ENCODE measurements around the gene ZFAND2A.

ZFAND2A gene

DNA sequence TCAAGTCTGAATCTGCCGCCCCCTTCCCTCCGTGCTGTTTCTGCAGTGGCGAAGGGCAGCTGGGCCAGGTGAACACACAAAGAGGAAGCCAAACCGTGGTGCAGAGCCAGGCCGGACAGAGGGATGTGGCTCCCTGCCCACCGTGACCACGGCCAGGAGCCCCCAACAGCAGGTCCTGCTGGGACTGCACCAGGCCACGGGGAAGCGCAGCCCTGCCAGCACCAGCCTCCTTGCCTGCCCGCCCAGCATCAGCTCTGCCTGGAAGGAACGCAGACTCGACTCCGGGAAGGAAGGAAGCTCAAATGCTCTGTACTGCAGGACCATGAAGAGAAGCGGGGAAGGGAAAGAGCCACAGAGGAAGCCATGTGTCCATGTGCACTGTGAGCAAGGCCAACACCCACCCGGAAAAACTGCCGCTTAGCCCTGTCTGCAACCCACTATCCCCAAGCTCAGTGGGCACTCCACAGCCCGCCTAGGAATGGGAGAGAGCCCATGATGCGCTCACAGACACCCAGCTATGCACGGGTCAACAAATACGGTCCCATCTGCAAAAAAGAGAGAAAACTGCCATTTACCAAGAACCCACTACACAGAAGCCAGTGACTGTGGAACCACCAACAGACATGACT lies 53.1 kb downstream of the ZFAND2A start:
- DNase-seq (ENCODE audit: low read depth): no peak

DNA sequence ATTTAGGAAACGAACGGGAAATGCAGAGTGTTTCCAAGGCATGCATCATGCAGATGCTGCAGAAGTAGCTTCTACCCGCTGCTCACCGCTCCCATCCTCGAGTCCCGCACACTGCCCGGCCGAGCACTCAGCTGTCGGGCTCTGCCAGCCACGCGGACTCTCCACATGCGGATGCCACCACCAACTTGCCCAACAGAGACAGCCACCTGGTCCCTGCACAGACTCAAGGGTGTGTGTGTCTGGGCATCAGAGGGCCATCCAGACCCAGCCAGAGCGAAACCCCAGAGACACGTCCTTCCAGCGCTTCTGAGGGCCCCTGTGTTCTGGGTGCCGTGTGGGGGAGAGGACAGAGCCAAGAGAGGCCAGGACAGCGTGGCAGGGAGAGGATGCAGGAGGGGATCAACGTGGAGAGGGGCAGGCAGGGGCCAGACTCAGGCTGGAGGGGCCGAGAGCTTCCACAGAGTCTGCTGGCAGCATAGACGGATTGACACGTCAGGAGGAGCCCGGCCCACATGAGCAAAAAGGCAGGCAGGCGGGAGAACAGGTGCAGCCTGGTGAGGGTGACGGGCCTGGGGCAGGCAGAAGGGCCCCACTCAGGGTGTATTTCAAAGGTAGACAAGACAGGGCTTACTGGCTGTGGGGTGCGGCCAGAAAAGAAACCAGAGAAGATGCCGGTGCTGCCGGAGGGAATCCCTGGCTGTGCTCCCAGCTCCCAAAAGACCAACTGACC lies 53.8 kb downstream of the ZFAND2A start:
- DNase-seq (ENCODE audit: low read depth): no peak

DNA sequence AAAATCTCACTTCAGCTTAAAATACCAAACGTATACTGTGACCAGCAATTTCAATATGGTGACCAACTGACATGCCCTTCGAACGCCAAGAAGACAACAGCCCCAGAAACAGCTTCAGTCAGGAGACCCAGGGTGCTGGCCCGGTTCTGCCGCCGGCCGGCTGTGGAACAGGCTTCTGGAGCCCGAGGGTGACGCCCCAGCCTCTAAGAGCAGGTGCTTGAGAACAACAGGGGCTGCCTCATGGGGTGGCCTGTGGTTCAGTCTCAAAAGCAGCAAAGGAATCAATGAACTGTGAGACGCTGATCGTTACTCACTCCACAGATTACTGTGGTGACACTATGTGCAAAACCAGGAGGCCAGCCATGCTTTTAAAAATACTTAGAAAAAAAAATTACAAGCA lies 54.8 kb downstream of the ZFAND2A start:
- DNase-seq (ENCODE audit: low read depth): no peak

DNA sequence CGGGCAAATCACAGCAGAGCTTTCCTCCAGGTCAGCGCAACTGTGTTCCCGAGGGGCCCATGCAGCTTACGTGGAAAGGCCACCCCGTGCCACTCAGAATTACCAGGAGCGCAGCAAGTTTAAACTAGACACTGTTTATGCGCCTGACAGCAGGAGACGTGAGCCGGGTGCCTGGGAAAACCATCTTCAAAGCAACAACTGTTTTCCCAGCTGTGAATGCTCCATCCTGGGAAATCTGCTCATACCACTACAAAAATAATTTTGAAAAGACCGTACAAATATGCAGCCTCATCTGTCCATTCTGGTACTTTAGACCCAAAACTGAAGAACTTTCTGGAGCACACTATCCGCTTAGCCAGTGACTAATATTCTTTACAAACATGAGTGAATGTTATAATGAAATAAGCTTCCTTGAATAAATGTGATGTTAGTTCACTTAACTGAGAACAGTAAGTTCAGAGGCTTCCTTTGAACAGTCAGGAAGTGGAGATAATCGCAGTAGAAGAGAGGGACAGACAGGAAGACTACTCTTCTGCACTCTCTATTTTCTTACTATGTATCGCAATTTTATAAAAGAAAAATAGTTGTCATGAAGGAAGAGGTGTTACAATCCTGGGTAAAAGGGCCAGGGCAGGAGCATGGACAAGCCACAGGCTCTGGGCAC lies 55.3 kb downstream of the ZFAND2A start:
- no peak for DNase-seq (ENCODE audit: low read depth)

DNA sequence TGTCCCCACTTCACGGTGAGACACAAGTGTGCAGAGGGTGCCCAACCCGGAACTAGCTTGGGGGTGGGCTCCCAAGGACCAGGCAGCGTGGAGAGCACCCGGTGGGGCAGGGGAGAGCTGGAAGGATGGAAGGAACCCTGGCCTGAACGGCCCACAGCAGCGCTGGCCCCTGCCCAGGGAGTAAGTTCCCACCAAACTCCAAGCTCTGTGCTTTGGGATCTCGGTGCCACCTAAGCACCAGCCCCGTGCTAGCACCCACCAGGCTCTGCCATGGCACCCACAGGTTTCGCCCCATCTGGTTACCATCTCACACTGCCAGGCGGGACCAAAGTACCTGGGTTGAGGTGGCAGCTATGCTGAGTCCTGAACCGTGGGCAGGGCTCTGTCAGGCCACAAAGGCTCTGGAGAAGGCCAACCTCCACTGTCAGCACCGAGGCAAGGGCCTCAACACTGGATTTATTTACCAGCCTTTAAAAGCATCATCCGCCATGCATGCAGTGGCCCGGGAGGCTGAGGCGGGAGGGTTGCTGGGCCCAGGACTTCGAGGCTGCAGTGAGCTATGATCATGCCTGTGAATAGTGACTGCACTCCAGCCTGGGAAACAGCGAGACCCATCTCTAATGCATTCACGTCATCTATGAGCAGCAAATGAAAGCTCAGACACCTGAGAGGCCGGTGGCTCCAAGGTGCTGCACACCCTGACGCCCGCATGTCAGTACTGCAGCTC lies 56.0 kb downstream of the ZFAND2A start:
- DNase-seq (ENCODE audit: low read depth): no peak

- no peak for DNase-seq (ENCODE audit: low read depth)
Observed at GRCh38 chr7:1103009-1103788, 56.8 kb downstream of the ZFAND2A start.
